NCI-H446 (cell line): ENCODE results near the gene CNOT6L.
"Not testable (repeated sequence)": the region's sequence is repeated elsewhere in the genome, so short reads cannot be mapped to it uniquely, and the experiment has no call there.

Source experiments
- DNase-seq, 2 experiments: peaks; one replicate each; lab custom pipeline; 2025; lab: John Stamatoyannopoulos, UW

Gene CNOT6L

DNA sequence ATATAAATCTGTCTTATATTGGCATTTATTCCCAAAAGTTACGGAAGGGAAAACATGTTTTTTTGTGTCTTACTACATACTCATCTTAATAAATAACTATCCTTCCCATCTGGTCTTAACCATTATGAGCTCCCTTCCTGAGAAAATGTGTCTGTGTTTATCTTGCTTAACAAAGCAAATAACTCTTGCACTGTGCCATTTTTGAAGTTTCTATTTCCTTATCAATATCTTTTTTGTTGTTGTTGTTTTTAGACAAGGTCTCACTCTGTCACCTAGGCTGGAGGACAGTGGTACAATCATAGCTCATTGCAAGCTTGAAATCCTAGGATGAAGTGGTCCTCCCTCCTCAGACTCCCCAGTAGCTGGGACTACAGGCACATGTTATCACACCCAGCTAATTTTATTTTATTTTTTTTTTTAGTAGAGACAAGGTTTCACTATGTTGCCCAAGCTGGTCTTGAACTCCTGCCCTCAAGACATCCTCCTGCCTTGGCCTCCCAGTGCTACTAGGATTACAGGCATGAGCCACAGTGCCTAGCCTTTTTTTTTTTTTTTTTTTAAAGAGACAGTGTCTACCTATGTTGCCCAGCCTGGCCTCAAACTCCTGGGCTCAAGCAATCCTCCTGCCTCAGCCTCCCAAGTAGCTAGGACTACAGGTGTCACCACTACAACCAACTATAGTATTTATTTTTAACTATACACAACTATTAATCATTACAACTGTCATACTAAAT, 36.9 kb downstream of the CNOT6L start:
- DNase-seq: no peak

DNA sequence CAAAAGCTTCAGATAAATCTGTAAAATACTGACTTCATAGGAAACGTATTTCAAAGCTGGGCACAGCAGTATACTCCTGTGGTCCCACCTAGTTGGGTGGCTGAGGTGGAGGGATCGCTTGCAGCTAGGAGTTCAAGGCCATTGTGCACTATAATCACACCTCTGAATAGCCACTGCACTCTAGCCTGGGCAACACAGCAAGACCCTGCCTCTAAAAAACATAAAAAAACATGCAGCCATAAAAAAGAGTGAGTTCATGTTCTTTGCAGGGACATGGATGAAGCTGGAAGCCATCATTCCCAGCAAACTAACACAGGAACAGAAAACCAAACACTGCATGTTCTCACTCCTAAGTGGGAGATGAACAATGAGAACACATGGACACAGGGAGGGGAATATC, 38.4 kb downstream of the CNOT6L start:
- DNase-seq: not testable (repeated sequence)

DNA sequence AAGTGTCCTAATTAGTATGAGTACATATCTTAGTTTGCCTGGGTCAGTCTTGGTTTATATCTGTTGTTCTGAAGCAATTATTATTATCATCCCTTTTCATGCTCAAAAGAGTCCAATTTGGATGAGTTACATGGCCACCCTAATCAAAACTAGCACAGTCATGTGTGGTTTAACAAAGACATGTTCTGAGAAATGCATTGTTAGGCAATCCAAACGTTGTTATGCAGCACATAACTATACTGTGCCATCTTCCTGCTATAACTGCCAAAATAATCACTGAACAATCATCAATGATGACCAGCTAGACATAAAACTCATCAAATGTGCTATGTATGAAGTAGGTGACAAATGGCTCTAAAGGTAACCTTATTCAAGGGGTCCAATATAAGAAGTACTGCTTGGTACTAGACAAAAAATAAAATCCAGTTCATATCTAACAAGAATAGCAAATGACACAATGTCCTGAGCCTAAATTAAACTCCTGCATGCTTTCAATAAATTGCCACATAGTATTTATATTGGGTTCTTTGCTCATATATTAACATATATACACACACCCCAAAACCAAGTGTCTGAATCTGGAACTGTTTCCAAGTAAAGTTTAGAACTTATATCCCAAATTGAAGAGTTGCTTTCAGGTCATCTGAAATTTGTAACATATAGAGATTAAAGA, 41.9 kb downstream of the CNOT6L start:
- DNase-seq: no peak

DNA sequence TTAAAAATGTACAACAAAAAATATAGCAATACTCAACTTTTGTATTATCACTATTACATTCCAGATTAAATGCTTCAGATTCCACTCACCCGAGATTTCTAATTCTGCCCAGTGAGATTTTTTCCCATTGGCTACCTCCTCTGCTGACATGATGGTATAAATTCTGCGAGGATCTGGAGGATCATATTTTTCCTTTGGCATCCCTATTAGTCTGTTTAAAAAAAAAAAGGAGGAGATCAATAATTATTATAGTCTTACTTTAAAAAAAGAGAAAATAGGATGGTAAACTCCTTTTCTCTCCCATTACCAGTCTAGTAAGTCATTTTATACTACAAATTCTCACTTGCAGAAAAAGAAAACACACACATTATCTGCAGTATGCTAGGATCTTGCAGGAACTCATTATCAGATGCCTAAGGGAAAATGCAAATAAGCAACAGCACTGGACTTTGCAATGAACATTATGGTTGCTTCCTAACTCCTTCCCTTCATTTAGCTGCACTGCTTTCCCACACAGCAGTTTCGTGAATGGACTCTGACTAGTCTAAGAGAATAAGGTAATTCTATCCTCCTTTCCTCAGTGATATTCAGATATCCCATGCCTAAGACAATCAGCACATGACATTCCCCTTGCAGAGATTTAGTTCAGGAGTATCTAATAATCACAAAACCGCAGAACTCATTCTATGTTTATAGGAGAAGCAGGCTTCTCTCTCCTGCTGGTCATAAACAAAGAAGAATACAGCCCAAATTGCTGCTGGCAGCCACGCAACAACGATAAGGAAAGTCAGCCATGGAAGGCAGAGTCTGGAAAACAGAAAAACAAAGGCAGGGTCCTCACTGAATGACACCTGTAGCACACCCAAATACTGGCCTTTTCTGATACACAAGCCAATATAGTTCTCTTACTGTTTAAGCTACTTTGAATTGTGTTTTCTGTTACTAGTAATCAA, 42.7 kb downstream of the CNOT6L start:
- no peak for DNase-seq

DNA sequence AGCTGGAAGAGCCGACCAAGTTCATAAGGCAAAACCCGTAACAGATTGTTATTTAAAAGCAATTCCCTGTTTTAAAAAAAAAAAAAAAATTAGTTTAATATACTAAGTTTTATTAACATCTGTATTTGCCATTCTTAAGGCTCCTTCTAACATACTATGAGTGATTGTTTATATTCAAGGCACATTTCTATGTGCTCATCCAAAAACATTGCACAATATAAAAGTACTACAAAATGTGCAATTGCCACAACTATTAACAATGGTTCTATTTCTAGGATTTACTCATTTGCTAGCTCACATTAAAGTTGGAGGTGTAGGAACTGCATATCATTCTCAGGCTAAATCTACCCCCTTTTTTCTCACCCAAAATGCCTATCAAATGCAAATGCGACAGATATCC, 46.1 kb downstream of the CNOT6L start:
- no peak for DNase-seq

DNA sequence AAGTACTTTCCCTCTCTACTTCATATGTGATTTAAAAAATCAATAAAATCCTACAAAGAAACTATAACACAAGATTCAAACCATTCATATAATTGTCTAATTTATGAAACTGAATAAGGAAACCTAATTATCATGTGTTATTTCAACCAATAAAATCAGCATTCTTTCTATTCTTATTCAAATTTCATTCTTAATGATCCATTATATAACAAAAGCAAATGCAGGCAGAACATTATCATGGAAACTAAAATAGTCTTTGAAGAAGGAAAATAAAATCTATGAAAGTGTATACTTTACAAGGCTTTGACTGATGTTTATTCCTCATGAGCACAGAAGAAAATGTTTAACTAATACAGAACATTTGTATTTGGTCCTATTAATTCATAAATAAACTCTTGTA, 47.6 kb downstream of the CNOT6L start:
- DNase-seq: no peak

DNA sequence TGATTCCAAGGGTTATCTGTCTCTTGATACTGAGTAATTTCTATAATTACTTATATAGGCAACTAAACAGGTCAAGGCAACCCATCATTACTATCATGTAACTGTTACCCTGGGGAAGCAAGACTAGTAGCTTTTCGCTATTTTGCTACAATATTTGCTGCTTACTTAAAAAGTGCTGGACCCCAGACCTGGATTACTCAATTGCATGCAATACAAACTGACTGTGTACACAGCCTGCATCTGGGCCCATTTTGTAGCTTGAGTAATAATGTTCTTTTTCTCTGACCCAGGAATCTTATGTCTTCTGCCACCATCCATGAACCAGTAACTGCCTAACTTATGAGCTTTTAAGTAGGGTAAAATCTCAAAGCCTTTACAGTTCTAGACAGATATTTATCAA, 53.4 kb downstream of the CNOT6L start:
- DNase-seq: no peak

DNA sequence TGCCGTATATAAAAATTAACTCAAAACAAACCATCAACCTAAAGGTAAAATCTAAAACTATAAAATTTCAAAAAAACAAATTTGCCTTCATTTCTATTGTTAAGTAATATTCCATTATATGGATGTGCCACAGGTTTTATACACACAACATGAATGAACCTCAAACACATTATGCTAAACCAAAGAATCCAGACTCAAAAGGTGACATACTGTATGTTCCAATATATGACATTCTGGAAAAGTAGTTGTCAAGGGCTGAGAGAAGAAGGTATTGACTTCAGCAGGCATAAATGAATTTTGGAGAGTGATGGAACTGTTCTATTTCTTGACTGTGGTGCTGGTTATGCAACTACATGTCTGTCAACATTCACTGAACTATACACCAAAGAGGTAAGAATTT, 56.6 kb downstream of the CNOT6L start:
- no peak for DNase-seq

DNA sequence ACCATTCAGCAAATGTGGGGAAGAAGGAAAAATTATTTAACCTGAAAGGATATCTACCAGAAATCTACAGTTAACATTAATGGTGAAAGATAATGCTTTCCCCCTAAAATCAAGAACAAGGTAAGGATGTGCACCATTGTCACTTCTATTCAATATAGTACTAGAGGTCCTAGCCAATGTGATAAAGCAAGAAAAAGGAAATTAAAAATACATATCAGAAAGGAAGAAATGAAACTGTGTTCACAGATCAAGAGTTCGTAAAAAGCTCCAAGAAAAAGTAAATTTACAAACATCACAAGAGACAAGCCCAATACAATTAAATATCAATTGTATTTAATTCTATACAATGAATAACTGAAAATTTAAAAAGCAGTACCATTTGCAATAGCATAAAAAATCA, 57.6 kb downstream of the CNOT6L start:
- DNase-seq: no peak

DNA sequence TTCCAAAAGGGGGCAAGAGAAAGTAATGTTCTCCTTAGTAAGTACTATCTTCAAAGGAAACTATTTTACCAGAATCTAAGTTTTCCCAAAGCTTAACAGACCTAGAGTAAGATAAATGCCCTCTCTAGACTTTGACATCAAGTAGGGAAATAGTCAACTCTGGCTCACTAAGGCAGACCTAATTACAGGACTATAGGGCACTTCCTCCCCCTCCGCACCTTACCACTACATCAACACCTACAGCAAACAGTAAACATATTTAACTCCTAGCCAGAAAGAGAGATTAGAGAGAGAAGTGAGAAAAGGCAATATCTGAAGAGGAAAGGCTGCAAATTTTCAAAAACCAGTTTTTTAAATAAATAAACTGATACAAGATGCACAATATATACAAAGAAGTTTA, 60.4 kb downstream of the CNOT6L start:
- DNase-seq: no peak

DNA sequence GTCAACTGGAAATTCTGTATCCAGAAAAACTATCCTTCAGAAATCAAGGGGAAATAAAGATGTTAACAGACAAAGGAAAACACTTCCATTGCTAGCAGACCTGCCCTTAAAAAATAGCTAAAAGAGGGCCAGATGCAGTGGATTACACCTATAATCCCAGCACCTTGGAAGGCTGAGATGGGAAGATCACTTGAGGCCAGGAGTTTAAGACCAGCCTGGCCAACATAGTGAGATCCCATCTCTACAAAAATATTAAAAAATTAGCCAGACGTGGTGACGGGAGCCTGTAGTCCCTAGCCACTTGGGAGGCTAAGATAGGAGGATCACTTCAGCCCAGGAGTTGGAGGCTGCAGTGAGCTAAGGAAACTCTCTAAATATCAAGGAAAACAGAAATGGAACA, 67.4 kb downstream of the CNOT6L start:
- no peak for DNase-seq

DNA sequence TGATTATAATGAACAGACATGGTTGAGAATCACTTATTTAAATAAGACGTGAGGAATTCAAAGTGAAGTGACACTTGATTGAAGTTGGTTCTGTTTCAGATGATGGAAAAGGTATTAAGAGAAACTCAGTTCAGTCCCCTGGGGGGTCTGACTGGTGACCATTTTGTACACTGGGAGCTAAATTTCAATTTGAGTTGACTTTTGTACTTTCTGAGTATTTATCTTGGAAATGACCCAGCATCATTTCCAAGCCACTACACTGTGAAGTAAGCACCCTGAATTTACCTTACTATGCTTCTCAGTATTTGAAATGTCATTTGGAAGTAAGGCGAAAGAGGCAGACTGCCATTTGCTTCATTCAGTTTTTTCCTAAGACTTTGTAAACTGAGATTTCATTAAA, 73.4 kb downstream of the CNOT6L start:
- DNase-seq: peak in 1 of 2 experiments; percentile 0

DNA sequence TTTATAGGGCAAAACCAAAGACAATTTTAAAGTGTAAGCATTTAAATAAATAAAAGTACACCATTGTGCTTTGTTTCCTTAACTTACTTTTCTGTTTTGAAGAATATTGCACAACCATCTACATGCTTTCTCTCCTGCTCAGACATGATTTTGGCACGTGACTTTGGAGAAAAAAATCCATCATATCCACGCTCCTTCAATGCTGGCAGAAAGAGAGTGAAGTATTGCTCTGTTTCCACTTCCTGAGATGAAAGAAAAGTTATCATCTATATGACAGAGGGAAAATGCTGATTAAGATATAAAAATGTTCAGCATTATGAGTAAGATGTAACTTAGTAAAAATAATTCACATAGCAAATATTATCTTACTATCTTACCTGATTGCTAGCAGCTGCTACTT, 77.1 kb downstream of the CNOT6L start:
- no peak for DNase-seq

DNA sequence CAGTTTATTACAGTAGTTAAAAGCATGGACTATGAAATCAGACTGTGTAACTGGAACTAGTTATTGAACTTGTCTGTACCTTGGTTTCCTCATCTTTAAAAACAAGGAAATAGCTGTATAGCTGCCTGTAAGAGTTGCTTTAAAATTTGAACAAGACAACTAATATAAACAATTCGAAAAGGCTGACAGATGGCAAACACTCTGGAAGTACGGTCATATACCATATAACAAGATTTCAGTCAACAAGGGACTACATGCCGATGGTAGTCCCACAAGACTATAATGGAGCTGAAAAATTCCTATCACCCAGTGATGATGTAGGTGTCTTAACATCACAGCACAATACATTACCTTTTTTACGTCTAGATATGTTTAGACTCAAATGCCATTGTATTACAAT, 78.7 kb downstream of the CNOT6L start:
- DNase-seq: no peak

DNA sequence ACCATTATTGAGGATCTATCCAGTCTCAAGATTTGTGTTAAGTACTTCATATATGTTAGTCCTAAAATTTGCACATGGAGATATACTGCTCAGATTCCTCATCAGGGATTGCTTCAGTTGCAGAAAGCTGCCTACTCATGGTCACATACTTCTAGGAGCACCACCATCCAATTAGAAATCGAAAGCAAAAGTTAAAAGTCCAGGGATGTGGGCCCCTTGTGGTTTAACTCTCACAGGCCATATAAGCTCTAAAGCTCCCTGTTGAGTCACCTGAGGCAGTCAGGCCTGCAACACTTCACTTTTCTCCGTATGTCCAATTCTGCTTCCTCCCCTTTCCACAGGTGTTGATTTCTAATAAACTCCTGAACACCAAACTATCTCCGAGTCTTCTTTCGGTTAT, 84.2 kb downstream of the CNOT6L start:
- DNase-seq: no peak

DNA sequence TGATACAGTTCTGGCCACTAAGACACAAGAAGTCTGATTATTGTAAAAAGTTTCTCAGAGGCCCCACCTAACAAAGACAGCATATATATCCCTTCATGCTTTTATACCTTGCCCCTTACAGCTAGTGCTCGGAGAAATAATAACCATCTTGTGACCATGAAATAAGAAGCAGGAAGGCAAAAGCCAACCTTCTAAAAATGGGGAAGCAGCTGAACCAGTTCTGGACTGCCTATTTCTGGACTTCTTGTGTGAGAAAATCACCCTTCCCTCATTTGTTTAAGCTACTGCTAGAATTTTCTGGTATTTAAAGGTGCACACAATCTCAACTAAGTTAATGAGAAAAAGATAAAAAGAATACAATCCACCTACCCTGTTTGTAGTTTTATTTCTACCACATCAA, 87.5 kb downstream of the CNOT6L start:
- no peak for DNase-seq

DNA sequence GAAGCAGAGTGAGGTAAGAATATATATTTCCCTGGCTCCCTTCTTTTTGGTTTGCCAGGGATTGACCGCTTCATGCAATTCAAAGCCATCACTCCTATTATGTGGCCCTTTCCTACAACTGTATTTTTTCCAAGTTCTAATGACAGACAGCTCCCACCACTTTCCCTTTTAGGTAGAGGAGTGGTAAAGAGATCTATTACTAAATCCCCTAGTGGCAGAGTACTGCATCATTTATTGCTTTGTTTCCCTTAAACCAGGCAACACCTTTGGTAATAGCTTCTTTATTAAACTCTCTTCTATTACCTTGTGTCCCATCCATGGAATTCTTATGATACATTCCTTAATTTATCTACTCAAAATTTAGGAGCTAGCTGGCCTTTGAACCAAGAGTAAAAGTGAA, 90.7 kb downstream of the CNOT6L start:
- DNase-seq: no peak

DNA sequence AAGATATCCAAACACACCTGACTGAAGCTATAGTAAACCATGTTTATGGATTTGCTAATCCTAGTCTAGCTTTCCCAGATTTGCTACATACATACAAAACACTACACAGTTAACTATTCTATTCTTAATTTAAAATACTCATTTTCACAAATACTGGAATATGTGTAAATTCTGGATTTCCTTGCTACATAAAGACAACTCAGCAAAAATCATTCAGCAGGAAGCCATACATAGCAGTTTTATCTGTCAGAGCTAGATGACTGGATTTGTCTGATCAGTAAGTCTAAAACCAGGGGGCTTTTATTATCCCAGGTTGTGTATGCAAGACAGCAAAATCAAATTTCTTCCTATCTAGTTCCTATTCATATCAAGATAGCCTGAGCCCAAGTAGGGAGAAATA, 98.1 kb downstream of the CNOT6L start:
- DNase-seq: no peak

DNA sequence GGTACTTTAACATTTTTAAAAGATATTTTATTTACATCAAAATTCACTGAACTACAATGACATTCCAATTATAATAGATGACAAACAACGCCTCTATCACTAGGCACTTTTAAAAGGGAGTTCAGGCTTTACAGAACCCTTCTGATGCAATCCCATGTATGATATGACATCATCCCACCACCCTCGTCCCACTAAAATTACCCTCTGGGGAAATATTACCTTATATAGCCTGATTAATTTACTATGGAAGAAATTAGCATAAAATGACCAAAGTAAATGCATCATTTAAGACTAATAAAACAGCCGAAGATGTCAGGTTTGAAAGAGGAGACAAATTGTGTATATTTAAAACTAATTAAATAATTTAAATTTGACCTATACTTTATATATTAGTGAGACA, 100.7 kb downstream of the CNOT6L start:
- not testable (repeated sequence) for DNase-seq

DNA sequence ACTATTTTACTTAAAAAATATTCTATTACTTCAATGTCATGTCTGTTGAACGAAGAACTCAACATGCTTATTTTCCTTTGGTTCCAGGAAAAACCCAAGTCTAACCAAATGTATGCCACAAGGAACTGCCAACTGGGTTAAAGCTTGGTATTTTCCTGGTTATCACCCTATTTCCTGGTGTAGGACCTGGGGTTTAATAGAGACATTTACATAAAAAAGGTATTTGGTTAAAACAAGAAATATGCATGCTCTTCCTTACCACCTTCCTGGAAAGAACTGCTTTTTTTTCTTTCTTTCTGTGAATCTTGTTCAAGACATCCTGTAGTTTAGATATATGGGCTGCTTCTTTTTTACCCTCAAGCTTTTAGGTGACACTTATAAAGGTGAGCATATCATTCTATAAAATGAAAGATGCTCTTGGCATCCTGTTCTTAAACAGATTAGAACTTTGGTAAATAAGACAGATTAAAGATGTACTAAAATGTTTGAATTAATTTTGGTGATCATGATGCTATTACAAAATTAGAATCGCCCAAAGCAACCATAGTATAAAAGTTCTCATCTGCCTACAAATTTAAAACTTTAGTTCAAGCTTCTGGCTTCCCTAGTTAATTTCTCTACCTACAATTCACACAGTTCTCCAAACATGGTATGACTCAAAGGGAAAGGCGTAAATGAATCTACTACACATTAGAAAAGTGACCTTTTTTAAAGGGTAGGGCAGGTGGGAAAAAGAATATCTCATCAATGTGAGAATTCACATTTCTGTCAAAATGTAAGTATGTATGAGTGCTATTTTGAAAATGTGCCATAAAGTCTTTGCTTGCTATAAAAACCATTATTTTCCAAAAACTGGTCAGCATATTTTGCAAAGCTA, 103.5 kb downstream of the CNOT6L start:
- no peak for DNase-seq

DNA sequence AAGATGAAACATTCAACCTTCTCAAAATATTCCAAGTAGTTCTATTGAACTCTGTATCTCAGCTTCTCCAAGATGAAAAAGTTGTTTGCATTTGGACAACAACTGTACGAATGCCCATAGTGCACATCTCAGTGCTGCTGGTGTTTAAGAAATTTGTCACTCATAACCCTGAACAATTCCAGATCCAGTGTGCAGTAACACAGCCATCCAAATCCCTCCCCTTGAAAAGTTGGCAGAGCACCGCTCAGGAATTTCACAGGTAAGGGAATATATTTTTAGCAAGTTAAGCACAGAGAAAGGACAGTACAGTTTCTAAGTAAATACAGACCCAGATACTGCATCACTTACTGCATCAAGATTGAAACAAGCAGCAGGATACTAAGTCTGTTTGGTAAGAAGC, 104.7 kb downstream of the CNOT6L start:
- no peak for DNase-seq

DNA sequence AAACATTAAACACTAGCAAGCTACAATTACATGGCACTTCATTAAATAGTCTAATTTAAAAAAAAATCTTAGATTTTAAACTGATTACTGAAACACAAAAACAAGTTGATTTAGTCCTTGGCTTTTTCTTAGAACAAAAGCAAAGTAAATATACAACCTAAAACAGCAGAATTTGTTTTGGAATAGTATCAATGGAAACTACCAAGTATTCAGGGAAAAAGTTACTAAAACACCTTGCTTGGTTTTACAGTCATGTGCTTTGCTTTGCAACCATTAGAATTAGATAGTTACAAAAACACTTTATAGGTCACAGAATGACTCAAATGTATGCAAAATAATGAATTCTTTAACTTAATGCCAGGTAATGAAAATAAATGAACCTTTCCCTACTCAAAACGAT, 105.3 kb downstream of the CNOT6L start:
- no peak for DNase-seq
